ENCODE measurements around the gene C13orf46. TPM values are rescaled to one million over a fixed set of nuclear protein-coding genes. Genes with fewer than 3 reads are reported as not detected.

Gene C13orf46
- total RNA-seq, 2 experiments from 2014 or later = 0.21 TPM; not detected in 1

GRCh38 chr13:113937527-113938180 lies 36.2 kb downstream of the C13orf46 start:
- ChIA-PET CTCF (ENCODE audit: unreplicated experiment) (no interaction called here), POLR2A (no interaction called here)
- Histone ChIP-seq H3K9me3 (ENCODE audit: low read length) (no peaks in the 10 kb centered on the region), H3K9me2 (ENCODE audit: insufficient read depth, low read length) (no peaks in the 10 kb centered on the region), H3K4me2 (ENCODE audit: low read length) (no peak overlapping the region), H4K20me1 (ENCODE audit: insufficient read depth, low read length) (no peaks in the 10 kb centered on the region), H3K4me1 (ENCODE audit: insufficient read depth, low read length, poor library complexity, severe bottlenecking) (no peaks in the 10 kb centered on the region), H3K27ac (ENCODE audit: low read depth, low read length, poor library complexity, severe bottlenecking) (no peak overlapping the region), H2AFZ (ENCODE audit: low read length) (no peak overlapping the region), H3K79me2 (ENCODE audit: insufficient read depth, low read depth, low read length) (no peaks in the 10 kb centered on the region), H3K36me3 (ENCODE audit: insufficient read depth, low read length) (no peaks in the 10 kb centered on the region), H3K4me3 (ENCODE audit: low read depth, low read length, poor library complexity, severe bottlenecking) (no peak overlapping the region)
- TF ChIP-seq EZH2phosphoT487 (IDR thresholded peaks at IDR 0.05; ENCODE audit: borderline replicate concordance, low read depth, low read length) = no peak
- TF ChIP-seq CTCF (conservative IDR thresholded peaks at IDR 0.05; ENCODE audit: low read length) = no peak
- no peak for DNase-seq (ENCODE audit: low spot score)
- intact Hi-C loops (cut with micrococcal nuclease; ENCODE audit: unreplicated experiment) = no loop called here
- BruUV-seq (replicated peaks) = no TSS peak

- Histone ChIP-seq H4K20me1 (ENCODE audit: insufficient read depth, low read length) (no peaks in the 10 kb centered on the region), H2AFZ (ENCODE audit: low read length) (no peak overlapping the region), H3K9me3 (ENCODE audit: low read length) (no peaks in the 10 kb centered on the region), H3K79me2 (ENCODE audit: insufficient read depth, low read depth, low read length) (no peaks in the 10 kb centered on the region), H3K27ac (ENCODE audit: low read depth, low read length, poor library complexity, severe bottlenecking) (no peak overlapping the region), H3K4me2 (ENCODE audit: low read length) (no peak overlapping the region), H3K36me3 (ENCODE audit: insufficient read depth, low read length) (no peaks in the 10 kb centered on the region), H3K9me2 (ENCODE audit: insufficient read depth, low read length) (no peaks in the 10 kb centered on the region), H3K4me1 (ENCODE audit: insufficient read depth, low read length, poor library complexity, severe bottlenecking) (no peaks in the 10 kb centered on the region), H3K4me3 (ENCODE audit: low read depth, low read length, poor library complexity, severe bottlenecking) (no peak overlapping the region)
- no peak for TF ChIP-seq CTCF (conservative IDR thresholded peaks at IDR 0.05; ENCODE audit: low read length)
- TF ChIP-seq EZH2phosphoT487 (IDR thresholded peaks at IDR 0.05; ENCODE audit: borderline replicate concordance, low read depth, low read length) = no peak
- BruUV-seq (replicated peaks) = no TSS peak
- CTCF ChIA-PET (ENCODE audit: unreplicated experiment) = no interaction called here
- POLR2A ChIA-PET = interaction anchor here (0.7 kb wide), 1 partner anchor 179 kb away, joined by 3 read pairs; no protein-coding TSS in a partner anchor
- intact Hi-C loops (cut with micrococcal nuclease; ENCODE audit: unreplicated experiment) = no loop called here
- no peak for DNase-seq (ENCODE audit: low spot score)
Measured at GRCh38 chr13:113937073-113937472, 36.8 kb downstream of the C13orf46 start.

GRCh38 chr13:113936166-113936965 lies 37.5 kb downstream of the C13orf46 start:
- CTCF ChIA-PET (ENCODE audit: unreplicated experiment) = no interaction called here

More at GRCh38 chr13:113936166-113936965, 37.5 kb downstream of the C13orf46 start:
- DNase-seq (ENCODE audit: low spot score) = no peak
- no peak overlapping the region for H2AFZ ChIP-seq (ENCODE audit: low read length)
- no peaks in the 10 kb centered on the region for H3K4me1 ChIP-seq (ENCODE audit: insufficient read depth, low read length, poor library complexity, severe bottlenecking)
- no peak overlapping the region for H3K27ac ChIP-seq (ENCODE audit: low read depth, low read length, poor library complexity, severe bottlenecking)
- H3K9me2 ChIP-seq (ENCODE audit: insufficient read depth, low read length) = no peaks in the 10 kb centered on the region
- no TSS peak for BruUV-seq (replicated peaks)
- no peaks in the 10 kb centered on the region for H4K20me1 ChIP-seq (ENCODE audit: insufficient read depth, low read length)
- H3K4me3 ChIP-seq (ENCODE audit: low read depth, low read length, poor library complexity, severe bottlenecking) = no peak overlapping the region
- intact Hi-C loops (cut with micrococcal nuclease; ENCODE audit: unreplicated experiment) = no loop called here
- TF ChIP-seq CTCF (conservative IDR thresholded peaks at IDR 0.05; ENCODE audit: low read length) = no peak
- no peak for TF ChIP-seq EZH2phosphoT487 (IDR thresholded peaks at IDR 0.05; ENCODE audit: borderline replicate concordance, low read depth, low read length)
- POLR2A ChIA-PET = interaction anchor here (0.7 kb wide), 1 partner anchor 178 kb away, joined by 3 read pairs; no protein-coding TSS in a partner anchor
- H3K4me2 ChIP-seq (ENCODE audit: low read length) = no peak overlapping the region
- H3K9me3 ChIP-seq (ENCODE audit: low read length) = no peaks in the 10 kb centered on the region
- H3K79me2 ChIP-seq (ENCODE audit: insufficient read depth, low read depth, low read length) = no peaks in the 10 kb centered on the region
- H3K36me3 ChIP-seq (ENCODE audit: insufficient read depth, low read length) = no peaks in the 10 kb centered on the region

Data from OCI-LY7 (cell line).